Activated CD4-positive, CD25-positive, alpha-beta regulatory T cell (primary cell): Measurements from ENCODE around the gene SPARC.

ENCODE experiments used
- DNase-seq, 4 experiments: peaks; one replicate each; lab custom pipeline; 2025; lab: John Stamatoyannopoulos, UW

Gene SPARC

DNA sequence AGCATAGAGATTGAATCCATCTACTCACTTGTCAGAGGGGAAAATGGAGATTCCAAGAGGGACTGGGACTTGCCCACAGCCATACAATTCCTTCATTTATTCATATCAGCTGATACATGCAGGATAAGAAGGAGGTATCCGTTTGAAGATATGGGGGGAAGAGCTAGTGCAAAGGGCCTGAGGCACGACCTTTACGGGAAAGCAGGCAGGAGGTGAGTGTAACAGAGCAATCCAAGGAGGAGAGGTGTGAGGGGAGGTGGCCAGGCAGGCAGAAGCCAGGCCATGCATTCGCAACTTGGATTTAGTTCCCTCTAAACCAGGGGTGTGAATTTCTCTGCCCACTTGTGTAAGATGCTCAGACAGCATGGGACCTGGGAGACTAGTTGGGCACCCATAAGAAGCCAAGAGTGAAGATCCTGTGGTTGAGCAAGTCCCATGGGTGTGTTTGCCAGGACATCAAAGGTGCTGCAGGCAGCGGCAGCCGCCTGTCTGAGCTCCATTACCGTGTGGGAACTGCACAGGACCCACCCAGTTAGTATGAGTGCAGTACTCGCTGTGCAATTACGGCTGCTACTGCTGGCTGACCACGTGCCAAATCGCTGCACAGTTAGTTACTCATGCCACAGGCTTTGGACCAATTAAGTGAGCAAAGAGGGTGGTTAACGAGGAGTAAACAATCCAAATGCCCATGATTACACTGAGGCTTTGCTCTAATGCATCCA is 64.2 kb downstream of the SPARC start:
- DNase-seq = no peak

DNA sequence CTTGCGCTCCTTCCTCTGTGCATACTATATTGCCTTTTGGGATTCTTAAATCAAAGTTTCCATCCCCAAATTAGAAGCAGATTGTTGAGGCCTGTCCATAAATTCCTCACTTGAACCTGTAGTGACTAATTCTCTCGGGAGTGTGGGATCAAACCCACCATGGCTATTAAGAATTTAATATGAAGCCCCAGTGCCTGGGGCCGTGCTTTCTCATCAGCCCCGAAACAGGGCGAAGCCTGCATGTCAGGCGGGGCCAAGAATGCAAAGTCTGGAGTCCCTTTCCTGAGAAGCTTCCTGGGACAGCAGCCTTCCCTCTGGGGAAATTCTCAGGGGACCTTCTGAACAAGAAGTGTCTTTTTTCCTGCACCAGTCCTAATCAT is 66.3 kb downstream of the SPARC start:
- DNase-seq = no peak

DNA sequence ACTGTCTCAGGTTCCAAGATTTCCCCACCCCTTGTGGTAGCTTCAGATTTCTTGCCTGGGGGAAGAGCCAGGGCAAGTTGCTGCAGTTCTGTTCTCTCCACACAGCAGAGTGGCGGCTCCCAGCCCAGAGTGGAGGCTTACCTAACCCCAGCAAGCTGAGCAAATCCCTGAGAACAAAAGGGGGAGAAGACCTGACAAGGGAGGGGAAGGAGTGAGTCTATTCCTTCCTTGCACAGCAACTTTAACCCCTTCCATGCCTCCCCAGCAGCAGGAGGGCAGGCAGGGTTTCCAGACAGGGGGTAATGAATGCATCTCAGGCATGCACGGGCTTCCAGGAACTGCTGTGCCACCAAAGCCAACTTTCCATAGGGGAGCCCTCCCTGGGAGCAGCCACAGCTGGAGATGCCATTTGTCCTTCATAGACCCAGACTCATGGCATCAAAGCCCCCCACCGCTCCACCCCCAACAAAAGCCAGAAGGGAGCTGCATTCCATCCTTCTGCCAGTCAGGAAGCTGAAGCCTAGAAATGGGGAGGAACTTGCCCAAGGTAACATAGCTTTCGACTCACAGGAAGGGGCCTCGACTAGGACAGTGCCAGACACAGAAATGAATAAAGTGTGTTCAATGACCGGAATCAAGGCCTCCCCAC is 66.8 kb downstream of the SPARC start:
- DNase-seq = no peak

DNA sequence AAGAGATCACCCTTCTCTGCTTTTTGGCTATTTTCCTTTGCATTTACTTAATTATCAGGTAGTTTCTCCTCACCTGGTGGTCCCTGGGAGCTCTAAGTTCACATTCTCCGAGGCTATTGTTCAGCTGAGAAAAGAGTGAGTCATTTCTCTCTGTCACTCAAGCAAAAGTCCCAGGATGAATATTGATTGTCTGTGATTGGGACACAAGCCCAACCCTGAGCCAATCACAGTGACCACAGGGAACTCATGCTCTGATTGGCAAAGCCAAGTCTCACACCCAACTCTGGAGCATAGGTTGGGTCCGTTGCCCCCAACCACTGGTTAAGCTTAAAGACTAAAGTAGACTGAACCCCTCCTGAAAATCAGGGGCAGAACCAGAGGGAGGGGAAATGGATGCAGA is 67.8 kb downstream of the SPARC start:
- no peak for DNase-seq

DNA sequence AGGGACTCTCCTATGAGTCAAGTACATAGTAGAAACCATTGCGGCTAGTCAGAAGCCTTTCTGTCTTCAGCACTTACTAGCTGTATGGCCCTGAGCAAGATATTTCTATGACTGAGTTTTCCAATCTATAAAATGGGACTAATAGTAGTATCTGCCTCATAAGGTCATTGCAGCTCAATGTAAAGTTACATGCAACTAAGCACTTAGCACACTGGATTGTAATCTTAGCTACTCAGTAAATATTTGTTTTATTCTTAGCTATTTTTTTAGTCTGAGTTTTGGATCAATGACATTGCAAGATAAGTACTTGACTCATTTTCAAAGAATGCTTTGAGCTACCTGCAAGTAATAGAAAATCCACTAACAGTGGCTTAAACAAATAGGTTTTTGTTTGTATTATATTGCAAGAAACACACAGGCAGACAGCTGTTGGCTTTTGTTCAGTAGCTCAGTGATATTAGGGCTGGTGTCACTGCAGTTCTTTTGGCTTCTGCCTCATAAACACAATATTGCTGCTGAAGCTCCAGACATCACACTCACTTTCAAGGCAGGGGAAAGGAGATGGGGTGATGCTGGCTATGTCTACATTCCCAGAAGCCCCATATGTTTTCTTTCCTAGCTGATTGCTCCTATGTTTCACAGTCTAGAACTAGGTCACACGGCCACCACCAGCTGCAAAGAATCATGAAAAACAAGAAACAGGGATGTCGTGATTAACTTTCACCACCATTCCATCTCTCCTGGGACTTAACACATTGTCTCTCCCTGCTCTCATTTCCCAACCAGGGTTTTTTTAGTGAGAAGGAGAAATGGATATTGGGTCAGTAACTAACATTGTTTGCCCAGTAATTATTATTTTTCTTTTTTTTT is 68.6 kb downstream of the SPARC start:
- DNase-seq = no peak

DNA sequence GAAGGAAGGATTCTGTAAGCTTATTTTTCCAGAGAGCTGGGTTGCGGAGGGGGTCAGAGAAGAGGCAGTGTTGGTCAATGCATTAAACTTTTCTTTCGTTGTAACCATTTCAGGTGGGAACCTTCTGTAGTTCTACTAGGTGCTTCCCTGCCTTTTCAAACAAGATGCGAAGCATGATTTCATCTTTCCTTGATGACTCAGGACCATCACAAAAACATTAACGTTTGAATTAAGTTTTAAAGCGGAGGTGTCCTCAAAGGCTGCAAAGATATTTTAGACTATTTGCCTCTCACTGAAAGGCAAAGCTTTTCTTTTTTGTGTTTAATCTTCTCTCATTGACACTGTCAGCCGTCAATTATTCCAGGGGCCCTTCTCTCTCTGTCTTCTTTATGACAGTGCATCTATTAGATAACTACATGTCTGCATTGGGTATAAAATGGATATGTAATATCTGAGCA is 69.3 kb downstream of the SPARC start:
- DNase-seq = no peak

DNA sequence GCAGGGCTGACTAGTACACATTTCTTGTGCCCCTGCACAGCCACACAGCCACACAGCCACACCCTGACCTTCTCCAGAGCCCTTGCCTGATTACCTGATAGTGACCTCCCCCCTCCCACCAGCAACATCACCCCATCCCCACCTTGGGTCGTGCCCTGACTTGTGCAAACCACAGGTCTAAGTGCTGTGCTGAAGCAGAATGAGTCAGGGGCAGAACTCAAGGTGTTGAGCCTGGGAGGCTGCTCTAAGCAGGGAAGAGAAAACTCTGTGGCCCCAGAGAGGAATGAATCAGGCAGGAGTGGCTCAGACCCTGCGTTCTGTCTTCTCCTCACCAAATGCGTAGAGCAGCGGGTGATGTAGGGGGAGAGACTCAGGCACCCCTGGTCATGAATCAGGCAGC is 71.3 kb downstream of the SPARC start:
- DNase-seq = no peak

DNA sequence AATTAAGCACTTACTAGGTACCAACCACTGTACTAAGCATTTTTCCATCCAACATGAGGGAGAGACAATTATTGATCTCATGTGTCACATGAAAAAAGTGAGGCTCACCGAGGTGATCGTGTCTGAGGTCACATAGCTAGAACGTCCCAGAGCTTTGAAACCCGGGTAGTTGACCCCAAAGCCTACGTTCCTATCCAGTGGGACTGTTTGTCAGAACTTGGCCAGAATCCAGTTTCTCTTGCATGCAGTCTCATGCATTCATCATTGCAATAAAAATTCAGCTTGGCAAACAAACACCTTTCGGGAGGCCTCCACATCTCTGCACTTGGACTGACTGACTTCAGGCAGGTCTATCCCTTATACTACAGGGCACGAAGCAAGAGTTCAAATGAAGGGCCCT is 72.2 kb downstream of the SPARC start:
- no peak for DNase-seq

DNA sequence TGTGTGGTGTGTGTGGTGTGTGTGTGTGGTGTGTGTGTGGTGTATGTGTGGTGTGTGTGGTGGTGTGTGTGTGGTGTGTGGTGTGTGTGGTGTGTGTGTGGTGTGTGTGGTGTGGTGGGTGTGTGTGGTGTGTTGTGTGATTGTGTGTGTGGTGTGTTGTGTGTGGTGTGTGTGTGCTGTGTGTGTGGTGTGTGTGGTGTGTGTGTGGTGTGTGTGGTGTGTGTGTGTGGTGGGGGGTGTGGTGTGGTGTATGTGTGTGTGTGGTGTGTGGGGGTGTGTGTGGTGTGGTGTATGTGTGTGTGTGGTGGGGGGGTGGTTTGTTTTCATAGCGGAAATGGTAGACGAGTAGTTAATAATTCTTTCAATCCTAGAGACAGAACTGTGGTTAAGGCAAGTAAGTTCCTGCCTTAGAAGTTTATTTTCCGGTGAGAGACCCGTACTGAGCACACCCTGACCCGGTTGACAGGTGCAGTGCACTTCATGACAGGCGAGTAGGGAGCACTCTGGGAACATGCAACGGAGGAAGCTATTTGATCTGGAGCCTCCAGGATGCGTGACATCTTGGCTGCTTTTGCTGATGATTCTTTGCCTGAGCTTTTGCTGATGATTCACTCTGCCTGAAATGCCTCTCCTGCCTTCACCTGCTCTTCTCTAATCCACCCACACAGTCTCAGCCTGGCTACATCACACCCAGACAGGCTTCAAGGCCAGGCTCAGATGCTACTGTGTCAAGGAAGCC is 73.9 kb downstream of the SPARC start:
- peak in 1 of 4 experiments; percentile 15 for DNase-seq

DNA sequence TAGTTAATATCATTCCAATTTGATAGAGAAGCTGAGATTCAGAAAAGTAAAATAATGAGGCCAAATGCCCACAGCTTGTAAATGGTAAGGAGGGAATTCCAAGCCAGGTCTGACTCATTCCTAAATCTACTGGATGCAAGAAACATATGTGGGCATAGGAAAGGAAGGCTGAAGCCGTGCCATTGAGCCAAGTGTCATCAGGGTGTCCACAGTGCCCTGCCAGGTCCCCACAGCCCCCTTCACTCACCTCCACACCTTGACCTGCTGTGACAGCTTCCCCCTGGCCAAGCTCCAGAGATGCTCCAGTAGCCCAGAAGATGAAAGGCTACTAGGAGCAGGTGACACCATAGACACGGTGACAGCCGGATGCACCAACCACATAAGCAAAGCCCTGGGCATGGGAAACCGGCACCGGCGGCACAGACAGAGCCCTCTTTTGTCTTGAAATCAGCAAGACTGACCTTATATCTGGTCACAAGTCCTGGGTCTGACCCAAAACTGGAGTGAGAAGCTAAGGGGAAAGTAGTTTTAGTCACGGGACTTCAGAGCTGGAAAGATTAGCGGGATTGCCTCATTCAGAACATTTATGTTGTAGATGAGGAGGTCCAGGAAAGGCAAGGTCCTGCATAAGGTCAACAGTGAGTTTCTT is 75.5 kb downstream of the SPARC start:
- DNase-seq = no peak
